NCI-H1694 treated with DMSO at 0.1 percent for 48 hours (cell line): ENCODE results near the gene DAZ2.
"Not testable (repeated sequence)": the region's sequence is repeated elsewhere in the genome, so short reads cannot be mapped to it uniquely, and the experiment has no call there.

Source experiments
- DNase-seq: peaks from one replicate; lab custom pipeline; 2025; lab: John Stamatoyannopoulos, UW

The DAZ2 gene, protein sequence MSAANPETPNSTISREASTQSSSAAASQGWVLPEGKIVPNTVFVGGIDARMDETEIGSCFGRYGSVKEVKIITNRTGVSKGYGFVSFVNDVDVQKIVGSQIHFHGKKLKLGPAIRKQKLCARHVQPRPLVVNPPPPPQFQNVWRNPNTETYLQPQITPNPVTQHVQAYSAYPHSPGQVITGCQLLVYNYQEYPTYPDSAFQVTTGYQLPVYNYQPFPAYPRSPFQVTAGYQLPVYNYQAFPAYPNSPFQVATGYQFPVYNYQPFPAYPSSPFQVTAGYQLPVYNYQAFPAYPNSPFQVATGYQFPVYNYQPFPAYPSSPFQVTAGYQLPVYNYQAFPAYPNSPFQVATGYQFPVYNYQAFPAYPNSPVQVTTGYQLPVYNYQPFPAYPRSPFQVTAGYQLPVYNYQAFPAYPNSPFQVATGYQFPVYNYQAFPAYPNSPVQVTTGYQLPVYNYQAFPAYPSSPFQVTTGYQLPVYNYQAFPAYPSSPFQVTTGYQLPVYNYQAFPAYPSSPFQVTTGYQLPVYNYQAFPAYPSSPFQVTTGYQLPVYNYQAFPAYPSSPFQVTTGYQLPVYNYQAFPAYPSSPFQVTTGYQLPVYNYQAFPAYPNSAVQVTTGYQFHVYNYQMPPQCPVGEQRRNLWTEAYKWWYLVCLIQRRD

DNA sequence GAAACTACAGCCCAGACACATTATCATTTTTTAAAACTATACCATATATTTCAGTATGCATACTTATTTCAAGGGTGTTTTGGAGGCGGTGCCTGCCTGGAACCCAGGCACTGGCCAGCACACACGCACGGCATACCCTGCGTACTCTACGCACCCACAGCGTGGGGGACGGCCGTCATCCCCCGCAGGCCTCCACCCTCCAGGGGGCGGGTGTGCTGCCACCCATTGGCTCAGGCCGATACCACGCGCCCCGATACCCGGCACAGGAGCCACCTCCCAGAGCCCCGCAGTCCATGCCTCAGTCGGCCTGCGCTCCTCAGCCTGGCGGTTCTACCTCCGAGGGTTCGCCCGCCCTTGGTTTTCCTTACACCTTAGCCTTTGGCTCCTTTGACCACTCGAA is at the start of gene DAZ2:
DAZ2 (plus strand) TSS at position 301 of the 400 bp plus-strand sequence. CDS start 208 bp downstream, outside the sequence.
- not testable (repeated sequence) for DNase-seq

DNA sequence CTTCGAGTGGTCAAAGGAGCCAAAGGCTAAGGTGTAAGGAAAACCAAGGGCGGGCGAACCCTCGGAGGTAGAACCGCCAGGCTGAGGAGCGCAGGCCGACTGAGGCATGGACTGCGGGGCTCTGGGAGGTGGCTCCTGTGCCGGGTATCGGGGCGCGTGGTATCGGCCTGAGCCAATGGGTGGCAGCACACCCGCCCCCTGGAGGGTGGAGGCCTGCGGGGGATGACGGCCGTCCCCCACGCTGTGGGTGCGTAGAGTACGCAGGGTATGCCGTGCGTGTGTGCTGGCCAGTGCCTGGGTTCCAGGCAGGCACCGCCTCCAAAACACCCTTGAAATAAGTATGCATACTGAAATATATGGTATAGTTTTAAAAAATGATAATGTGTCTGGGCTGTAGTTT is 20.4 kb upstream of the DAZ2 start, which contains the start of gene DAZ1:
DAZ1 (minus strand) TSS at position 101 of the 400 bp plus-strand sequence. CDS start 208 bp downstream, outside the sequence.
- DNase-seq = not testable (repeated sequence)

DNA sequence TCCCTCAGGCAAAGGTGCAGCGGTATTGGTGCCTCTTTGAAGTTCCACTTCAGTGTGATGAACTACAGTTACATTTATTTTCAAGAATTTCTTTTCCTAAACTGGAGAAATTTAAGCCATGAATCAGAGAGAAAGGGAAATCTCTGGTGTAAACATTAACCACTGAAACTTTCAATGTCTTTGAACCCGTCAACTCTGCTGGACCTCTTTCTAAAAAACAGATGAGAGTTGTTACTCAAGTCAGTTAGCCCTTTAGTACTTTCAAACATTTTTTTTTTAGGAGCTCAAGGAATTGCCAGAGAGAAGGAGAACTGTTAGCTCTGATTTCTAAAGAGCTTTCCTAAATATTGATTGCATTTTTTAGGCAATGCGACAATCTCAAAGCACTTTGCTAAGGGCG is 11.9 kb upstream of the DAZ2 start:
- not testable (repeated sequence) for DNase-seq

DNA sequence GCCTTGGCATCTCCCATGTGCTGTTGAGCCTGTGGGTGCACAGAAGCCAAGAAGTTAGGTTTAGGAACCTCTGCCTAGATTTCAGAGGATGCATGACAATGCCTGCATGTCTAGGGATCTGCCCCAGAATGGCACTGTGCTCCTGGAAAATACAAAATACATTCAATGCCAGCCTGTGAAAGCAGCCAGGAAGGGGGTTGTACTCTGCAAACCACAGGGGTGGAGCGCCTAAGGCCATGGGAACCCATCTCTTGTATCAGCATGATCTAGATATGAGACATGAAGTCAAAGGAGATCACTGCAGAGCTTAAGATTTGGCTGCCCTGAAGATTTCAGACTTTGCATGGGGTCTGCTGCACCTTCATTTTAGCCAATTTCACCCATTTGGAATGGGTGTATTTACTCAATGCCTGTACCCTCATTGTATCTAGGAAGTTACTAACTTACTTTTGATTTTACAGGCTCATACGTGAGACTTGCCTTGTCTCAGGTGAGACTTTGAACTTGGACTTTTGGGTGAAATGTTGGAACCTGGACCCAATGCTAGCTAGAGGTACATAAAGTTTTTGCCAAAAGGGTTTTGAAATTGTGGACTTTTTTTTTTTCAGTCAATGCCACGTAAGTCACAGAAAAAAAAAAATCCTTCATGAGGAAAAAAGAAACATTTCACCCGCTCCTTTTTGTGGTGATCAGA is 9.4 kb upstream of the DAZ2 start:
- DNase-seq = not testable (repeated sequence)

DNA sequence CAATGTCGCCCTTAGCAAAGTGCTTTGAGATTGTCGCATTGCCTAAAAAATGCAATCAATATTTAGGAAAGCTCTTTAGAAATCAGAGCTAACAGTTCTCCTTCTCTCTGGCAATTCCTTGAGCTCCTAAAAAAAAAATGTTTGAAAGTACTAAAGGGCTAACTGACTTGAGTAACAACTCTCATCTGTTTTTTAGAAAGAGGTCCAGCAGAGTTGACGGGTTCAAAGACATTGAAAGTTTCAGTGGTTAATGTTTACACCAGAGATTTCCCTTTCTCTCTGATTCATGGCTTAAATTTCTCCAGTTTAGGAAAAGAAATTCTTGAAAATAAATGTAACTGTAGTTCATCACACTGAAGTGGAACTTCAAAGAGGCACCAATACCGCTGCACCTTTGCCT is 8.7 kb upstream of the DAZ2 start:
- not testable (repeated sequence) for DNase-seq
